ENCODE measurements around the gene TNS3. TPM values are rescaled to one million over a fixed set of nuclear protein-coding genes. Genes with fewer than 3 reads are reported as not detected.

Gene TNS3
- total and polyA plus RNA-seq, 2 donors (not counting 1 experiment from before 2014, with no cell fraction given) = 11.4 to 77.5 TPM

GRCh38 chr7:47552621-47553020 lies 29.3 kb downstream of the TNS3 start:
- H3K4me1 Mint-ChIP-seq = peaks cover 39% of the 10 kb centered on the region
- POLR2A ChIA-PET = no interaction called here
- no peaks in the 10 kb centered on the region for H4K20me1 ChIP-seq (ENCODE audit: control insufficient read depth, insufficient read depth, low read length, poor library complexity, severe bottlenecking)
- TF ChIP-seq CTCF (IDR thresholded peaks at IDR 0.05) (no peak), EZH2 (IDR thresholded peaks at IDR 0.05; ENCODE audit: borderline replicate concordance, insufficient read depth, low read depth, low read length, poor library complexity, severe bottlenecking) (no peak)
- intact Hi-C loops (cut with micrococcal nuclease) = no loop called here
- H3K27ac Mint-ChIP-seq = peak overlapping the region; percentile 77
- CTCF ChIA-PET = interaction anchor here (1.2 kb wide), 1 partner anchor 118 kb away, joined by 7 read pairs; no protein-coding TSS in a partner anchor
- H3K9ac ChIP-seq (ENCODE audit: low read length) = no peak overlapping the region
- peaks cover 27% of the 10 kb centered on the region for H3K79me2 ChIP-seq (ENCODE audit: control insufficient read depth, insufficient read depth, low read length)
- H3K36me3 ChIP-seq (replicated peaks in 1 of 2; ENCODE audit: control extremely low read depth in 1 of 2, control insufficient read depth in 1 of 2, extremely low read depth in 1 of 2, insufficient read depth in 2 of 2, low read length in 1 of 2) = peaks cover 0 to 2% of the 10 kb centered on the region in 2 experiments
- H3K9me3 ChIP-seq (ENCODE audit: control extremely low read depth in 1 of 3, control insufficient read depth in 2 of 3, insufficient read depth in 1 of 3, low read length in 2 of 3) = peaks cover 0 to 3% (median 2%) of the 10 kb centered on the region in 3 donors
- no peaks in the 10 kb centered on the region for H3K27me3 Mint-ChIP-seq
- no peaks in the 10 kb centered on the region for H3K27me3 ChIP-seq (replicated peaks in 1 of 4; ENCODE audit: control extremely low read depth in 1 of 4, control insufficient read depth in 3 of 4, insufficient read depth in 4 of 4, low read length in 3 of 4)
- H3K4me2 ChIP-seq (replicated peaks; ENCODE audit: low read depth, low read length, poor library complexity, severe bottlenecking) = peak overlapping the region; percentile 17
- no peaks in the 10 kb centered on the region for H3K9me3 Mint-ChIP-seq (ENCODE audit: insufficient read depth)
- peak; percentile 58 for ATAC-seq (ENCODE audit: low read depth)
- no CpG with 5 or more reads among the region's 3 CpGs for WGBS (ENCODE audit: insufficient coverage)
- H3K4me3 ChIP-seq (ENCODE audit: control extremely low read depth in 1 of 5, extremely low read depth in 1 of 5, insufficient read depth in 1 of 5, low read depth in 2 of 5, low read length in 4 of 5) = no peak overlapping the region
- no peak for DNase-seq
- H2AFZ ChIP-seq (ENCODE audit: insufficient read depth, low read depth, low read length, poor library complexity, severe bottlenecking) = no peak overlapping the region
- H3K4me1 ChIP-seq (ENCODE audit: control insufficient read depth in 2 of 2, insufficient read depth in 2 of 2, low read length in 2 of 2) = peaks cover 11 to 31% of the 10 kb centered on the region in 2 donors
- no peak overlapping the region for H3K27ac ChIP-seq (ENCODE audit: low read length in 2 of 2)
- peak overlapping the region; percentile 40 for H3K4me3 Mint-ChIP-seq

DNA sequence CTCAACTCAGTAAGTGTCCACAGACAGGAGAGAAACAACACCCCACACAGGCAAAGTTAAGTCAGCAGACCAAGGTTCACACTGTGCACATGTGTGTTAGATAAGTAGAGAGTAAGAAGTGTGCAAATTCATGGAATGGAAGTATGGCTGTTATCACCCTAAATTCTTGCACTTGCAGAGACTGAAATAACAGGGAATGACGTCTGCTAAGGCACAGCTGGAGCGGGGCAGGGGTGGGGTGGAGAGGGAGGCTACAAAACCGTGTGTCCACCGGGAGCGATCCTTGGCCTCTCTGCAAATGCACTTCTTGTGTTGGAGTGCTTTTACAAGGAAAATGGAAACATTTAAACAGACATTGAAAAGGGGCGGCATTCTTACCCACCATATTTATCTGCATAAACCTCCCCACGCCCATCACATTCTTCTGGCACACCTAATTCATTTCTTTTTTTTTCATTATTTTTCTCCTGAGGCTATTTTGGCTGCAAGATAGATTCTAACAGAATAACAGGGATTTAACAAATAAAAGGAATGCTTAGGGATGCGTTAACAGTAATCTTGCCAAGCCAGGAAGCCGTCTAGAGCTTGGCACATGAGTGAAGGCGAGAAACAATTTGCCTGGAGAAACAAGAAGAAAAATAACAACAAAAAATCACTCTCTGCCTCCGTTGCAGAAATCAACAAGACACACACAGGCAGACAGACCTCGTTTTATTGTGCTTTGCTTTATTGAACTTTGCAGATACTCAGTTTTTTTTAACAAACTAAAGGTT lies 30.1 kb downstream of the TNS3 start:
- Histone ChIP-seq H3K9ac (ENCODE audit: low read length) (no peak overlapping the region), H3K9me3 (ENCODE audit: control extremely low read depth in 1 of 3, control insufficient read depth in 2 of 3, insufficient read depth in 1 of 3, low read length in 2 of 3) (peaks cover 0 to 3% (median 2%) of the 10 kb centered on the region in 3 donors), H3K27me3 (replicated peaks in 1 of 4; ENCODE audit: control extremely low read depth in 1 of 4, control insufficient read depth in 3 of 4, insufficient read depth in 4 of 4, low read length in 3 of 4) (no peaks in the 10 kb centered on the region), H3K4me1 (ENCODE audit: control insufficient read depth in 2 of 2, insufficient read depth in 2 of 2, low read length in 2 of 2) (peaks cover 11 to 31% of the 10 kb centered on the region in 2 donors), H2AFZ (ENCODE audit: insufficient read depth, low read depth, low read length, poor library complexity, severe bottlenecking) (no peak overlapping the region), H3K27ac (ENCODE audit: low read length in 2 of 2) (no peak overlapping the region), H3K36me3 (replicated peaks in 1 of 2; ENCODE audit: control extremely low read depth in 1 of 2, control insufficient read depth in 1 of 2, extremely low read depth in 1 of 2, insufficient read depth in 2 of 2, low read length in 1 of 2) (no peaks in the 10 kb centered on the region), H3K4me3 (ENCODE audit: control extremely low read depth in 1 of 5, extremely low read depth in 1 of 5, insufficient read depth in 1 of 5, low read depth in 2 of 5, low read length in 4 of 5) (no peak overlapping the region), H3K4me2 (replicated peaks; ENCODE audit: low read depth, low read length, poor library complexity, severe bottlenecking) (no peak overlapping the region), H3K79me2 (ENCODE audit: control insufficient read depth, insufficient read depth, low read length) (peaks cover 27% of the 10 kb centered on the region), H4K20me1 (ENCODE audit: control insufficient read depth, insufficient read depth, low read length, poor library complexity, severe bottlenecking) (no peaks in the 10 kb centered on the region)
- ATAC-seq (ENCODE audit: low read depth) (no peak), DNase-seq (no peak)
- TF ChIP-seq EZH2 (IDR thresholded peaks at IDR 0.05; ENCODE audit: borderline replicate concordance, insufficient read depth, low read depth, low read length, poor library complexity, severe bottlenecking) = no peak
- TF ChIP-seq CTCF (IDR thresholded peaks at IDR 0.05) = no peak
- H3K27me3 Mint-ChIP-seq = no peaks in the 10 kb centered on the region
- ChIA-PET POLR2A (interaction anchor here (0.6 to 0.7 kb wide), 2 partner anchors 30 to 234 kb away, joined by 4 to 8 read pairs; no protein-coding TSS in a partner anchor), CTCF (interaction anchor here (1.2 kb wide), 1 partner anchor 119 kb away, joined by 7 read pairs; no protein-coding TSS in a partner anchor)
- 96% methylated on average over 9 of the region's 12 CpGs for WGBS (ENCODE audit: insufficient coverage)
- no peaks in the 10 kb centered on the region for H3K9me3 Mint-ChIP-seq (ENCODE audit: insufficient read depth)
- peak overlapping the region; percentile 47 for H3K27ac Mint-ChIP-seq
- H3K4me3 Mint-ChIP-seq = no peak overlapping the region
- intact Hi-C loops (cut with micrococcal nuclease) = no loop called here
- peaks cover 41% of the 10 kb centered on the region for H3K4me1 Mint-ChIP-seq

Measured in B cell (primary cell).